Tibial nerve (tissue), 4 donors: ENCODE results near the gene IL3. TPM values are rescaled to one million over a fixed set of nuclear protein-coding genes. Genes with fewer than 3 reads are reported as not detected.

Experiments
- DNase-seq, 2 donors: peaks; one replicate each; pipeline ENCODE4 v3.0.0-alpha.2; 2019; ENCODE audit warnings: low spot score in 2 of 2
- H3K27ac ChIP-seq, 4 donors: fragments of 200-600 bp; sonication (generic) in 3 of 4; one replicate each; pipeline ENCODE4 v1.5.1; 2017 to 2019; ENCODE audit warnings: mild to moderate bottlenecking in 1 of 4
- H3K27me3 ChIP-seq, 2 donors: fragments of 200-600 bp; sonication (generic) in 1 of 2; one replicate each; pipeline versions ENCODE4 v1.5.1 to v1.6.0; 2017 to 2019
- H3K36me3 ChIP-seq, 3 donors: fragments of 200-600 bp; sonication (generic); one replicate each; pipeline ENCODE4 v1.5.1; 2018 to 2019
- H3K4me1 ChIP-seq, 4 donors: fragments of 200-600 bp; sonication (generic) in 3 of 4; one replicate each; pipeline ENCODE4 v1.5.1; 2017 to 2019
- H3K4me3 ChIP-seq, 4 donors: fragments of 200-600 bp; sonication (generic) in 3 of 4; one replicate each; pipeline ENCODE4 v1.5.1; 2017 to 2019; ENCODE audit warnings: mild to moderate bottlenecking in 1 of 4, moderate library complexity in 1 of 4
- H3K9me3 ChIP-seq, 4 donors: fragments of 200-600 bp; sonication (generic) in 3 of 4; one replicate each; pipeline ENCODE4 v1.5.1; 2017 to 2019
- EP300 ChIP-seq, 2 donors: sonication (generic); formaldehyde crosslinking; IDR thresholded peaks; one replicate each; pipeline ENCODE4 v1.6.1; 2017; ENCODE audit warnings: antibody characterized with exemption in 2 of 2, mild to moderate bottlenecking in 1 of 2
- POLR2A ChIP-seq, 2 donors: fragments of 450-650 bp; IDR thresholded peaks; one replicate each; pipeline ENCODE4 v1.6.1; 2017; ENCODE audit warnings: antibody characterized with exemption in 2 of 2, mild to moderate bottlenecking in 2 of 2, moderate library complexity in 2 of 2
- WGBS, 2 donors: methylation state at CpG; one replicate each; pipeline ENCODE4 v1.1.5; 2018; 5-methylcytosine and 5-hydroxymethylcytosine counted together
- total RNA-seq, 4 donors: library from RNA; depleted of rRNA; stranded (reverse); fragments of >200 nt; gene quantifications; one replicate each; pipeline ENCODE4 v1.1.0, GENCODE V29; 2016
- TF ChIP-seq, protein P1 (sequence below), 5 experiments: fragments of 200-600 bp in 3 of 5; fragments of 450-650 bp in 2 of 5; sonication (generic) in 3 of 5; IDR thresholded peaks; one replicate each; pipeline ENCODE4 v1.5.1; 2016 to 2019; ENCODE audit warnings: antibody characterized with exemption in 5 of 5, mild to moderate bottlenecking in 3 of 5, moderate library complexity in 2 of 5

The IL3 gene, protein sequence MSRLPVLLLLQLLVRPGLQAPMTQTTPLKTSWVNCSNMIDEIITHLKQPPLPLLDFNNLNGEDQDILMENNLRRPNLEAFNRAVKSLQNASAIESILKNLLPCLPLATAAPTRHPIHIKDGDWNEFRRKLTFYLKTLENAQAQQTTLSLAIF
- total RNA-seq = not detected

DNA sequence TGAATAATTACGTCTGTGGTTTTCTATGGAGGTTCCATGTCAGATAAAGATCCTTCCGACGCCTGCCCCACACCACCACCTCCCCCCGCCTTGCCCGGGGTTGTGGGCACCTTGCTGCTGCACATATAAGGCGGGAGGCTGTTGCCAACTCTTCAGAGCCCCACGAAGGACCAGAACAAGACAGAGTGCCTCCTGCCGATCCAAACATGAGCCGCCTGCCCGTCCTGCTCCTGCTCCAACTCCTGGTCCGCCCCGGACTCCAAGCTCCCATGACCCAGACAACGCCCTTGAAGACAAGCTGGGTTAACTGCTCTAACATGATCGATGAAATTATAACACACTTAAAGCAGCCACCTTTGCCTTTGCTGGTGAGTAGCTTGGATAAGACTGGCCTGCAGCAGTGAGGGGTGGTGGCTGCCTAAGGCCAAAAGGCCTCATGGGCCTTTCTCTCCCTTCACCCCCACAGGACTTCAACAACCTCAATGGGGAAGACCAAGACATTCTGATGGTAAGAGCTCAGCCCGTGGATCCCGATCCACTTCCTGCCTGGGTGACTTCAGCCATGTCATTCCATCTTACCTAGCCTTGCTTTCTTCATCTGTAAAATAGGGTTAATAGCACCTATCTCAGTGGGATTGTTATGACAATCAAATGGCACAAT is at the start of gene IL3:
Gene IL3 (plus strand): TSS at position 155 of the 661 bp plus-strand sequence. CDS start 52 bp downstream, at position 207.
- DNase-seq = no peak
- TF ChIP-seq EP300 (IDR thresholded peaks at IDR 0.05) (no peak), POLR2A (IDR thresholded peaks at IDR 0.05) (no peak)
- TF ChIP-seq, protein P1, sequence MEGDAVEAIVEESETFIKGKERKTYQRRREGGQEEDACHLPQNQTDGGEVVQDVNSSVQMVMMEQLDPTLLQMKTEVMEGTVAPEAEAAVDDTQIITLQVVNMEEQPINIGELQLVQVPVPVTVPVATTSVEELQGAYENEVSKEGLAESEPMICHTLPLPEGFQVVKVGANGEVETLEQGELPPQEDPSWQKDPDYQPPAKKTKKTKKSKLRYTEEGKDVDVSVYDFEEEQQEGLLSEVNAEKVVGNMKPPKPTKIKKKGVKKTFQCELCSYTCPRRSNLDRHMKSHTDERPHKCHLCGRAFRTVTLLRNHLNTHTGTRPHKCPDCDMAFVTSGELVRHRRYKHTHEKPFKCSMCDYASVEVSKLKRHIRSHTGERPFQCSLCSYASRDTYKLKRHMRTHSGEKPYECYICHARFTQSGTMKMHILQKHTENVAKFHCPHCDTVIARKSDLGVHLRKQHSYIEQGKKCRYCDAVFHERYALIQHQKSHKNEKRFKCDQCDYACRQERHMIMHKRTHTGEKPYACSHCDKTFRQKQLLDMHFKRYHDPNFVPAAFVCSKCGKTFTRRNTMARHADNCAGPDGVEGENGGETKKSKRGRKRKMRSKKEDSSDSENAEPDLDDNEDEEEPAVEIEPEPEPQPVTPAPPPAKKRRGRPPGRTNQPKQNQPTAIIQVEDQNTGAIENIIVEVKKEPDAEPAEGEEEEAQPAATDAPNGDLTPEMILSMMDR (IDR thresholded peaks at IDR 0.05) = no peak
- no peaks in the 10 kb centered on the region for H3K36me3 ChIP-seq
- H3K9me3 ChIP-seq = no peaks in the 10 kb centered on the region
- H3K27me3 ChIP-seq = no peaks in the 10 kb centered on the region
- H3K27ac ChIP-seq = no peak within 1 kb of the TSS
- no peak within 1 kb of the TSS for H3K4me3 ChIP-seq
- no peaks in the 10 kb centered on the region for H3K4me1 ChIP-seq
- WGBS, 2 donors = 91 to 92% methylated on average over 16 of the region's 16 CpGs

DNA sequence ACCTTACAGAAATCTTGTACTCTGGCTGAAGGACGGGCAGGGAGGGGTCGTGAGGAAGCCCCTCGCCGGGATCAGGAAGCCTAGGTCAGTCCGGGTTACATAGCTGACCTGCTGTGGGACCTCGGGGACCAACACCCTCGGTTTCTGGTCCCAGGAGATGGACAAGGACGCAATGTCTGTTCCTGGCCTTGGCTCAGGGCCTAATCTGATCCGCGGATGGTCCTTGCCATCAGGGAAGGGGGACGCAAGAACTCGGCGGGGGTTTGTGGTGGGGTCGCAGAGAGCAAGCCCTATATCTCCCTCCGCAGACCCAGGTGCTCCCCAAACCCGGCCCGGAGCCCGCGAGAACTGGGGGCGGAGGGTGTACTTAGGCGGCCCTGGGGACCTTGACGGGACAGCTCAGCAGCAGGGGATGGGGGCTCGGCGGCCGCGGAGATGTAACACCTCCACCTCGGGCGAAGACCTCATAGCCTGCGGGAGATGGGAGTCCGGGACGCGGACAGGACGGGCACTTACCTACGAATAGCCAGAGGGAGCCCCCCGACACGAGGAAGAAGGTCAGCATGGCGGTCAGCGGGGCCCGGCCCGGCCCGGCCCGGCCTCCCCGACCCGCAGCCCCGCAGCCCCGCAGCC is 49.4 kb upstream of the IL3 start:
- Histone ChIP-seq H3K36me3 (no peaks in the 10 kb centered on the region), H3K4me3 (peak overlapping the region; percentile 29 to 64 (median 51)), H3K27ac (no peak overlapping the region), H3K27me3 (peaks cover 0 to 36% of the 10 kb centered on the region in 2 donors), H3K4me1 (peaks cover 0 to 17% (median 7%) of the 10 kb centered on the region in 4 donors), H3K9me3 (no peaks in the 10 kb centered on the region)
- 6 to 15% methylated on average over 8 to 23 of the region's 46 CpGs for WGBS, 2 donors
- DNase-seq = no peak
- TF ChIP-seq, protein P1 (IDR thresholded peaks at IDR 0.05) = no peak
- TF ChIP-seq POLR2A (IDR thresholded peaks at IDR 0.05) (no peak), EP300 (IDR thresholded peaks at IDR 0.05) (no peak)

DNA sequence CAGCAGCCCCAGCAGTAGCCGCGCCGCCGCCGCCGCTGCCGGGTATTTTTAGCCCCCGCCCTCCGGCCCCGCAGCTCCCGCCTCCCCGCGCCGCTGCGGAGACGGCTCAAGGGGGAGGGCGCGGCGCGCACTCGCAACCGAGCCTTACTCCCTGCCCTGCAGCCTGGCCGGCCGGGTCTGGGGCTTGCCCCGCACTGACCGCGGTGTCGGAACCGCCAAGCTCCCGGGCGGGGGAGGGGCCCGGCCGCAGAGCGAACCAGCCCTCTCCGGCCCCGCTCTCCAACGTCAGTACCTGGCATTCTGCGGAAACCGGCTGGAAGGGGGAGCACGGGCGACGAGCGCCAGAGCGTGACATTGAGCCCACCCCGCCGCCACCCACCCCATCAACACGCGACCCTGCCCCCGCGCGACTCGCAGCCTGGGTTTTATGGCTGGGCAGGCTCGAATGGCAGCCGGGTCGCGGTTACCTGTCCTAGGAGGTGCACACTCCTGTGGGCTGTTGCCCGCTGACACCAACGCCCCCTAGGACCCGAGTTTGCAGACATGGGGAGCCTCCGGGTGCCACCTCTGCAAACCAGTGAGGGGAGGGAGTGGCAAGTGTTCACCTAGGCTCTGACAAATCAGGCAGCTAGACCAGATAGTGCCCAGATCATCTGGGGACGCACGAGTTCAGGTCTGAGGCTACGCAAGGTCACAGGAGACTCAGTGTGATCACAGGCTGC is 48.7 kb upstream of the IL3 start, which contains the start of gene ACSL6:
Gene ACSL6 (minus strand): TSS at position 37 of the 722 bp plus-strand sequence. CDS start 105 bp downstream, outside the sequence.
- DNase-seq = no peak
- H3K36me3 ChIP-seq = no peaks in the 10 kb centered on the region
- peaks cover 0 to 40% of the 10 kb centered on the region in 2 donors for H3K27me3 ChIP-seq
- TF ChIP-seq, protein P1 (IDR thresholded peaks at IDR 0.05) = no peak
- TF ChIP-seq POLR2A (IDR thresholded peaks at IDR 0.05) = no peak
- TF ChIP-seq EP300 (IDR thresholded peaks at IDR 0.05) = no peak
- 4 to 44% methylated on average over 3 to 51 of the region's 63 CpGs for WGBS, 2 donors
- peak within 1 kb of the TSS; percentile 29 to 64 (median 51) for H3K4me3 ChIP-seq
- H3K9me3 ChIP-seq = no peaks in the 10 kb centered on the region
- no peak within 1 kb of the TSS for H3K27ac ChIP-seq
- peaks cover 0 to 17% (median 7%) of the 10 kb centered on the region in 4 donors for H3K4me1 ChIP-seq

DNA sequence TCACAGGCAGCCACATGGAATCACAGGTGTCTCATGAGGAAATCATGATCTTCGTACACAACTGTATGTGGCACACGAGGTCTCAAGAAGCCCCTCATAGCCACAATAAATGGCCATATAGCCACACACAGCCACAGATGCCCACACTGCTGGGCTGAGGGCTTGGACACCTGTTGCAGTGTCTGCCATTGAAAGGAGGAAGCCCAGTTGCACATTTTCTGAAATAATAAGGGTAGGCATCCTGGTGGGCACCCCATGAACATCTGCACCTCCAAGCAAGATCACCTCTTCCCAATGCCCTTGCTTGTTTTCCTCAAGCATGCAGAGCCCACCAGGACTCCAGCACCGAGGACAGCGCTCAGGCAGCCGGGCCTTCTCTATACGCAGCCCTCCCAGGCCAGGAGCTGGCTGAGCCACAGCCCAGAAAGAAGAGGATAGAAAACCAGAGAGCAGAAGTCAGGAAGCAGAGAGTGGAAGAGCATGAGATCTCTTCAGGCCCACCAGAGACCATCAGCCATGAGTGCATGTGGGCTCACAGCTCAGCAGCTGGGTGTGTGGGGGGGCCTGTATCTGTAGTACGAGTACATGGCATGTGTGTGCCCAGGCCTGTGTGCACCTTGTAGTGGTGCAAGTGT is 48.0 kb upstream of the IL3 start:
- Histone ChIP-seq H3K9me3 (no peaks in the 10 kb centered on the region), H3K27ac (no peak overlapping the region), H3K27me3 (peaks cover 0 to 44% of the 10 kb centered on the region in 2 donors), H3K36me3 (no peaks in the 10 kb centered on the region), H3K4me3 (no peak overlapping the region), H3K4me1 (peaks cover 0 to 17% (median 6%) of the 10 kb centered on the region in 4 donors)
- no peak for DNase-seq
- 29 to 34% methylated on average over 7 of the region's 7 CpGs for WGBS, 2 donors
- TF ChIP-seq, protein P1 (IDR thresholded peaks at IDR 0.05) = no peak
- TF ChIP-seq EP300 (IDR thresholded peaks at IDR 0.05) (no peak), POLR2A (IDR thresholded peaks at IDR 0.05) (no peak)
